GM19239 (cell line): Measurements from ENCODE around the gene ADAMTSL1.

ENCODE experiments used
- DNase-seq: peaks from one replicate; pipeline ENCODE4 v3.0.0; 2011; ENCODE audit warnings: low spot score; ENCODE audit not compliant: insufficient read length
- FAIRE-seq: peaks from 2 replicates; lab custom pipeline; 2011; peaks lifted over from hg19 to GRCh38; lab: Jason Lieb, UNC

Gene ADAMTSL1

GRCh38 chr9:18753904-18754303, 280.0 kb downstream of the ADAMTSL1 start:
- FAIRE-seq (no peak), DNase-seq (no peak)

GRCh38 chr9:18754537-18754936, 280.6 kb downstream of the ADAMTSL1 start:
- FAIRE-seq (no peak), DNase-seq (no peak)

GRCh38 chr9:18755263-18755662, 281.3 kb downstream of the ADAMTSL1 start:
- DNase-seq: no peak
- FAIRE-seq: no peak

DNA sequence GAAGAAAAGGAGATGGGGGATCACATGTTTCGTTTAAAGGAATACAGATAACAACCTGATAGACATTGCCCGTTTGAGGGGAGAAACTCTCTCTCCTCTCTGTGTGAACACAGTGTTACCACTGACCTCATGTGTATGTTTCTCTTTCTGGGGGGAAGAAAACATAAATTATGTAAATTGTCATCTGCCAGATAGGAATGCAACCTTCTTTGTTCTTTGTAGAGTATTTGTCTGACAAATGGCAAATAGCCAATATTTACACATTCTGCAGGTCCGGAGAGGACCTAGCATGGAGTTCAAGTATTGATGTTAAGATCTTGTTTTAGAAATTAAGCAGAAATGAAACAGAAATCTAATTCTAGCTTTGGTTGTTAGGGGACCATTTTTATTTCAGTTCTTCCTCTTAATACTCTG, 282.8 kb downstream of the ADAMTSL1 start:
- no peak for DNase-seq
- no peak for FAIRE-seq

GRCh38 chr9:18759827-18760226, 285.9 kb downstream of the ADAMTSL1 start:
- FAIRE-seq: no peak
- DNase-seq: no peak

DNA sequence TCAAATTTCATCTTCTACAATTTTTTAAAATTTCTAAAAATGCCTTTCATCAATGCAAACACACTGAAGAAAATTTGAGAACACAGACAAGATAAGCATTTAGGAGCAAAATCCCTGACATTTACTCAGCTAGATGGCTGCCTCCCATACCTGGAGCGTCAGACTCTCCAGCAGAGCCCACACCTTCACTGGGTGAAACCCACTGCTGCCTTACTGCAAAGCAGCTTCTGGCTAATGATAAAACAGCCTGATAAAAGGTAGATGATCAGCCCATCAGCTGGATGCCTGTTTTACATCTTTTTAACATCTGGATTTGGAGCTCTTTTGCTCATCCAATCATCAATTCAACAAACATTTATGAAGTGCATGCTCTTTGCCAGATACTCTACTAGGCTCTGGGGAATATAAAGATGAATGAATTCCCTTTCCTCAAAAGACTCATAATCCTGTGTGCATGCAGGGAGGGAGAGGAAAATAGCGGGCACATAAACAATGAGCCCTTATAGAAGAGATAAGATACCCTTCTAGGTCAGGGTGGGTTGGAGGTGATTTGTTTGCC, 287.9 kb downstream of the ADAMTSL1 start:
- DNase-seq (no peak), FAIRE-seq (no peak)

DNA sequence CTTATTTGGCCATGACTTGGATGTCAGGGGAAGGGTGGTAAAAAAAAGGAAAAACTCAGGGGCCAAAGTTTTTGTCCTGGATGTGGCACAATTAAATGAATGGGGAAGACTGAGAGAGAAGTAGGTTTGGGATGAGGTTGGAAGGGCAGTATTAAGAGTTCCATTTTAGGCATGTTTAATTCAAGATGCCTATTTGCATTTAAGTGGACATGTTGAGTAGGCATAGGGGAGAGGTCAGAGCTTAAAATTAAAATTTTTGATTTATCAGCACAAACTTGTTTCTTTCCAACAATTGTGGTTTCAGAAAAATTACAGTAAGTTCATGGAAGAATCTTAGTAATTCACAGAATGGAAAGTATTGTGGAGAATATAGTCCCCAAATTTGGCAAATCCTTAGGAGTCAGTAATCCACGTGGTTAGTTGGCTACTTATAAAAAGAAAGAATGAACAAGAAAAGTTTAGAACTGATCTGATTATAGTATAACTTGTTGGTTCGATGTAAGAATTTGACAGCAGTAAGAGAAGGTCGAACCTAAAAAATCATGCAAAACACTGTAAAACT, 293.1 kb downstream of the ADAMTSL1 start:
- no peak for FAIRE-seq

DNA sequence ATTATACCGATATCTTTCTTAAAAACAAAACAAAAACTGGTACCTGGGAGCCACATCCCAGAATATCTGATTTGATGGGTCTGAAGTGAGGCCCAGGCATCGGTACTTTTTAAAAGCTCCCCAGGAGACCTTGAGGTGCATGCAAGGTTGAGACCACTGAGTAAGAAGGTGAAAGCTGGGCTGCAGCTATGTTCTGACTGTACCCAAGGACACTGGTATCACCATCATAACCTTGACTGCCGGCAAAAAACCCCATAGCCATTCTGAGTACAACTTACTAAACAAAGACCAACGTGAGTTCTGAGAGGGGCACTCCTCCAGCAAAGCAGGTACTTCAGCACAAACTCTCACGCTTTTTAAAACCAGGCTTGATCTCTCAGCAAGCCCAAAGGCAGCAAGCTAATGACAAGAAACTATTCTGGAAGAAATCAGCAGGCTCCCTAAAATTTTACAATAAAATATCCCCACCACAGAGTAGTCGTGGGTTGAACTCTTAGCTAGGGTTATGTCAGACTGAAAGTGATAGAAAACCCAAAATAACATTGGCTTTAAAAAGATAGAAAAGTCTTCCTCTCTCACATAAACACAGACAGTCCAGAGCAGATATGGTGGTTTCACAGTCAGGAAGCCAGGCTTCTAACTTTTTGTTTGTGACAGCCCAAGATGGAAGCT, 295.1 kb downstream of the ADAMTSL1 start:
- peak; percentile 82 for FAIRE-seq
- peak; percentile 8 for DNase-seq

More for the DNA sequence above, 293.1 kb downstream of the ADAMTSL1 start:
- no peak for DNase-seq

DNA sequence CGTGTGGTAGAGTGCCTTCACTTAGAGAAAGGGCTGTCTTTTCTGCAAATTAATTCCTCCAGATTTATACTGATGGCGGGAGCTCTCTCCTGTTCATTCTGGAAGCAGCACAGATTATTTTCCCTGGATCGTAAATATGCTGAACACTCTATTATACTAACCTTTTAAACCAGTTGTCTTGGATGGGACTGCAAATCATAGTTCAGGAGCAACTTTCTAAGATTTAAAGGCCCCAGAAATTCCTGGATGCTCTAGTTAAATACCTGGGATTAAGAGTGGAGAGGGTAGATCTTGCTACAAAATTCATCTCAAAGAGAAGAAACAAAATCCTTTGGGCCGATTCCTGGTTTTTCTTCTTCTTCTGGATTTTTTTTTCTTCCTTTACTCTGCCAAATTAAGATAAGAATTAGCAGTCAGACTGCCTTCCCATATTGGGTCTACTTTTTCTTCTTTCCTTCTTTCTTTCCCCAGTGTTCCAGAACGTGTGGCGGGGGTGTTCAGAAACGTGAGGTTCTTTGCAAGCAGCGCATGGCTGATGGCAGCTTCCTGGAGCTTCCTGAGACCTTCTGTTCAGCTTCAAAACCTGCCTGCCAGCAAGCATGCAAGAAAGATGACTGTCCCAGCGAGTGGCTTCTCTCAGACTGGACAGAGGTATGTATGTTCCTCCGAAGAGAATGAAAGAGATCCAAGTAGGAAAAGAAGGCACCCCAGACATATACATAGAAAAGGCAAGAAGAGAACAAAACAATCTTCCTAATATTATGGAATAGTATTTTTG, 296.4 kb downstream of the ADAMTSL1 start:
- DNase-seq (no peak), FAIRE-seq (no peak)

DNA sequence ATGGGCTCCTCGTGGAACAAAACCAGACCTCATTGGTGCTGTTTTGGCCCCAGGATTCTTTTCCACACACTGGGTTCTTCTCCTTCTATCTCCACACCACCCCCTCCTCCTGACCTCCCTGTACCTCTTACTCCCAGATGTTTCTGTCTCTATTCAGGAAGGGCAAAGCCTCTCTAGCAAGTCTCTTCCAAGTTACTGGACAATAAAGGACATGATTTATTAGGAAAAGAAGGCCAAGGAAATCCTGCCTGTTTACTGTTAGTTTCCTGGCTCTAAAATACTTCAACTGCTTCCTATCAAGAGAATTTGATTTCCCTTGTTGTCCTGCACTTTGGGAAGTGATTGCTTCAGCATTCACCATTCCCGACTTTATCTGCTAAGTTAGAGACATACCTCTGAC, 297.1 kb downstream of the ADAMTSL1 start:
- DNase-seq (no peak), FAIRE-seq (no peak)

DNA sequence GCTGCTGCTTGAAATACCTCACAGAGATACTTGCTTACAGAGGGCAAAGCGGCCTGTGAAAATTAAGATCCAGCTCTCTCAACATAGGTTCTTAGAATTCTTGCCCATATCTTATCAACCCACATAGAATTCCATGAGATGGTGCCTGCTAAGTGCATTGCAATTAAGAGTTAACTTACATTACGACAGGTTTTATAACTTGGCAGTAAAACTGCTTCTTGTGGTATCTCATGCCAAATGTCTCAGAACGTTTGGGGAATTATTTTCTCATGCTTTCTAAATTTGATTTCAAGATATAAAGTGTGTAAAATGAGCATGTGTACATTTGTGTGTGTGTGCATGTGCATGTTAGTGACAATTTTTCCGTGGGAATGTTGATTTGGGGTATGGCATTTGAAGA, 297.8 kb downstream of the ADAMTSL1 start:
- DNase-seq (no peak), FAIRE-seq (no peak)

DNA sequence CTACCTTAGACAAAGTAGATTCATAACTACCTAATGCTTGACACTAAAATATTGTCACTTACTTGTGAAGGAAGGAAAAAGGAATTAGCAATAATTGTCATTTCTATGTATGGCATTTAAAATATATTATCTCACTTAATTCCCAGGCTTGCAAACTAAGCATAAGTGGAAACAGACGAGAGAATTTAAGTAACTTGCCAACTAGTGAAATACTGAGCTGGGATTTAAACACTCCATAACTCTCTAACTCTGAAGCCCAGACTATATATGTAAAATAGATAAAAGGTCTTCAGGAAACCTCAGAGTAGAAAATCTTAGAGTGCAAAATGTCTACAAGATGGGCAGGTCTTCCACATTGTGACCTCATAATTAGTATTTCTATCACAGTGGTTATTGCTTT, 301.3 kb downstream of the ADAMTSL1 start:
- DNase-seq: no peak
- FAIRE-seq: no peak

- DNase-seq: no peak
- no peak for FAIRE-seq
These were observed 302.0 kb downstream of the ADAMTSL1 start for GRCh38 chr9:18775930-18776329.

DNA sequence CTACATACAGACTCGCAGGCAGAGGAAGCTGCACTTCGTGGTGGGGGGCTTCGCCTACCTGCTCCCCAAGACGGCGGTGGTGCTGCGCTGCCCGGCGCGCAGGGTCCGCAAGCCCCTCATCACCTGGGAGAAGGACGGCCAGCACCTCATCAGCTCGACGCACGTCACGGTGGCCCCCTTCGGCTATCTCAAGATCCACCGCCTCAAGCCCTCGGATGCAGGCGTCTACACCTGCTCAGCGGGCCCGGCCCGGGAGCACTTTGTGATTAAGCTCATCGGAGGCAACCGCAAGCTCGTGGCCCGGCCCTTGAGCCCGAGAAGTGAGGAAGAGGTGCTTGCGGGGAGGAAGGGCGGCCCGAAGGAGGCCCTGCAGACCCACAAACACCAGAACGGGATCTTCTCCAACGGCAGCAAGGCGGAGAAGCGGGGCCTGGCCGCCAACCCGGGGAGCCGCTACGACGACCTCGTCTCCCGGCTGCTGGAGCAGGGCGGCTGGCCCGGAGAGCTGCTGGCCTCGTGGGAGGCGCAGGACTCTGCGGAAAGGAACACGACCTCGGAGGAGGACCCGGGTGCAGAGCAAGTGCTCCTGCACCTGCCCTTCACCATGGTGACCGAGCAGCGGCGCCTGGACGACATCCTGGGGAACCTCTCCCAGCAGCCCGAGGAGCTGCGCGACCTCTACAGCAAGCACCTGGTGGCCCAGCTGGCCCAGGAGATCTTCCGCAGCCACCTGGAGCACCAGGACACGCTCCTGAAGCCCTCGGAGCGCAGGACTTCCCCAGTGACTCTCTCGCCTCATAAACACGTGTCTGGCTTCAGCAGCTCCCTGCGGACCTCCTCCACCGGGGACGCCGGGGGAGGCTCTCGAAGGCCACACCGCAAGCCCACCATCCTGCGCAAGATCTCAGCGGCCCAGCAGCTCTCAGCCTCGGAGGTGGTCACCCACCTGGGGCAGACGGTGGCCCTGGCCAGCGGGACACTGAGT, 303.2 kb downstream of the ADAMTSL1 start:
- FAIRE-seq (no peak), DNase-seq (no peak)

GRCh38 chr9:18778147-18778546, 304.2 kb downstream of the ADAMTSL1 start:
- no peak for DNase-seq
- FAIRE-seq: no peak

DNA sequence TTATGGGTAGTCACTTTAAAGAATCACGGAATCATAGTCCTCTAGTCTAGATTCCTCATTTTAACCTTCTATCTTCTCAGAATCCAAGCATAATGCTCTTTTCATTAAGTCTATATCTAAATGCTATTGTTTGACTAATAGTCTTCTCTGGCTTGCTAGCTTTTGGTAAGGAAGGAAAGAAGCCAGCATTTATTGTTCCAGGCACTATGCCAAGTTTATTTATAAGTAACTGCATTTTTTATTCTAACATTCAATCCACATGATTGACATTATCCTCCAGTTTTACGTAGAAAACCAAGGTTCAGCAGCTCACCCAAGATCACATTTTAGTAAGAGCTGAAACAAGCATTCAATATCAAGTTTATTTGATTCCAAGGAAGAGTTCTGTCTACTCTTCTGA, 304.9 kb downstream of the ADAMTSL1 start:
- DNase-seq (no peak), FAIRE-seq (no peak)

GRCh38 chr9:18783909-18784308, 310.0 kb downstream of the ADAMTSL1 start:
- DNase-seq (no peak), FAIRE-seq (no peak)

GRCh38 chr9:18785604-18786003, 311.7 kb downstream of the ADAMTSL1 start:
- no peak for DNase-seq
- FAIRE-seq: no peak

DNA sequence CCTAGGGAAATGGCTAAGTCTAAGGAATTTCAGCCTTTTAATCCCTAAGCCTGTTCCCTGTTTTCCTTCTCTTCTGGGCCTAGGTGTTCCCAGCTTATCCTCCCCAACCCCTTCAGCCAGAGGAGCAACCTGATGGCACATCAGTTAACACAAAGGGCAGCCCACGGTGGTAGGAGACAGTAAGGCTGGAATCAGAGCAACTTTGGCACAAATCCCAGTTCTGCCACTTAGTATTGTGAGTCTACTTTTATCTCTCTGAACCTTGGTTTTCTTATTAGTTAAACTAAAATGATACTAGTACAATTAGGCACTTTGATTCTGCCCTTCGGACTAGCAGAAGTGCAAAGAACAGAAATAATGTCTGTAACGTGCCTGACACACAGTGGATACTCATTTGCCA, 312.2 kb downstream of the ADAMTSL1 start:
- FAIRE-seq: no peak
- DNase-seq: no peak
